NCI-H345 treated with DMSO at 0.1 percent for 48 hours (cell line): ENCODE results near the gene AP2A2.

Experiments used
- DNase-seq: peaks from one replicate; lab custom pipeline; 2025; ENCODE audit not compliant: unreplicated experiment; lab: John Stamatoyannopoulos, UW

Gene AP2A2

DNA sequence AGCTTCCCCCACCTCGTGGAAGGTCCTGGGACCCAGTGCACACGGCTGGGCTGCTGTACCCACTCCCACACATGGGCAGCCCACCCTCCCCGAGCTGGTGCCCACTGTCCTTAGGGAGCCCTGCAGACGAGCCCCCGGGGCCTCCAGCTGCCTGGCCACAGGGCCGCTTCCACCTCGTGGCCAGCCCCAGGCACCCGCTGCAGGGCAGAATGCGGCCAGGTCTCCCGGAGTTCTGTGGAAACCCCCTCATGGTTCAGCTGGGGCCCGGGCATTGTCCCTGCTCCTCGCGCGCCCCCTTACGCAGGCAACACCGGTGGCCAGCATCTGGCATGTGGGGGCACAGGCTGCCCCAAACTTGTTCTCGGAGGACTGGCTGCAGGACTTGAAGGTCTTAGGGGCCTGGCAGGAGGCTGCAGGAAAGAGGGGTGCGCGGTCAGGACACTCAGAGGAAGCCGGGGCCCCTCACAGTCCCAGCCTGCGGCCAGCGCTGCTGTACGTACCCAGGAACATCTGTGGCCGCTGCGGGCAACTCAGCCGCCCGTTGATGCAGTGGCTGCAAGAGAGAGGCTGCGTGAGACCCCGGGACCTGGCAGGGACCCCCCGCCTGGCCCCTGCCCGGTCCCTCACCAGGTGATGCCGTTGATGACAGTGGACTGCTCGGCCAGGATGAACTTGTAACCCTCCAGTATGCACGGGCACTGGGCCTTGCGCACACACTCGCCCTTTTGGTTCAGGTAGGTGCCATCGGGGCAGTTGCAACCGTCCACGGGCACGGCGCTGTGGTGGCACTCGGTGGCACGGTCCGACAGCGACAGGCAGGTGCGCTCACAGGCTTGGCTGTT is 101.2 kb downstream of the AP2A2 start:
- DNase-seq = no peak

GRCh38 chr11:1027483-1028290 is 102.0 kb downstream of the AP2A2 start:
- DNase-seq = no peak

- DNase-seq = no peak
These were observed 102.5 kb downstream of the AP2A2 start for GRCh38 chr11:1028291-1028540.

GRCh38 chr11:1028616-1029015 is 102.9 kb downstream of the AP2A2 start:
- no peak for DNase-seq

GRCh38 chr11:1029051-1029450 is 103.4 kb downstream of the AP2A2 start:
- no peak for DNase-seq

GRCh38 chr11:1029654-1030053 is 104.0 kb downstream of the AP2A2 start:
- DNase-seq = no peak

GRCh38 chr11:1030086-1030485 is 104.4 kb downstream of the AP2A2 start:
- no peak for DNase-seq

- no peak for DNase-seq
These were observed 104.9 kb downstream of the AP2A2 start for GRCh38 chr11:1030556-1030955.

DNA sequence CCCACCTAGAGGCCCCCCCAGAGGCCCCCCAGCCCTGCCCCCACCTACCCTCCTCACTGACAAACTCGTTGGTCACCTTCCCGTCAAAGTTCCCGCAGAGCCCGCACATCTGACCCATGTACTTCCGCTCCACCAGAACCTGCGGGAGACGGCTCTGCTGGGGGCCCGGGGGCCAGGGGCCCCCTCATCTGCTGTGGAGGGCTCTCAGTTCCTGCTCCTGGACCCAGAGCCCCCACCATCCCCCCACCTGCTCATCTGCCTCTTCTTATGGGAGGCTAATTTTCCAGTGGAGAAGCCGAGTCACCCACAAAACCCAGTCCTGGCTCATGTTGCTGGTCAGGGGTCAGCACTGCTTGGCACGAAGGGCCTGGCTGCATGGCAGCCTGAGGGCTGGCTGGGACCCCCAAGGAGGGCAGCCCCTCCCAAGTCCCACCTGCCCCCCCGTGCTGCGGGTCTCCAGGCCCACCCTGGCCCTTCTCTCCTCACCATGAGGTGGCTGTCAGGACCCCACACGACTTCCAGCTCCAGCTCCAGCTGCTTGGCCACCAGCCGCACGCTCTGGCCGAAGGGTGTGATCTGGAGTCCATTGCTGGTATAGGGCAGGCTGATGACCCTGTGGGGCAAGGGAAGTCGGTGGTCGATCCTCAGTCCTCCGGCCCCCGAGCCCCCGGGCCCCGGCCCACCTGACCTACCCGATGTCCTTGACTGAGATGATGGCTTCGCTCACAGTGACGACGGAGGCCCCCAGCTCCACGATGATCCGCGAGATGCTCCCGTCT is 105.6 kb downstream of the AP2A2 start:
- DNase-seq = no peak

- DNase-seq = no peak
These were observed 106.7 kb downstream of the AP2A2 start for GRCh38 chr11:1032310-1032891.

- DNase-seq = no peak
These were observed 107.5 kb downstream of the AP2A2 start for GRCh38 chr11:1033016-1033798.

DNA sequence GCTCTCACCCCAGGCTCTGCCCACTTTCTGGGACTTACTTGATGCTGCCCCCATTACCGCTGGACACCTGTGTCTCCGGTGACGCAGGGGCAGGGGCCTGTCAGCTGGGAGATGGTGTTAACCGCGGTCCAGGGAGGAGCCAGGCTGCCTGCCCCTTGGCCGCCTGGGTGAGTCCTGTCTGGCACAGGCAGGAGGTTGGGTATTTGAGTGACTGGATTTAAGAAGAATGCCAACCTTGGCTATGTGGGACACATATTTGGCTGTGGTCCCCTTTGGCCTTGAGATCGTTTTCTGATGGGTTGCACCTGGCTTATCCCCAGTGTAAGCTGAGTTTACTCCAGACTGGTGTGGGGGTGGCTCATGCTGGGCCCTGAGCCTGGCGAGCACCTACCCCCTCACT is 108.3 kb downstream of the AP2A2 start:
- DNase-seq = no peak

GRCh38 chr11:1034456-1035295 is 109.0 kb downstream of the AP2A2 start:
- DNase-seq = no peak

DNA sequence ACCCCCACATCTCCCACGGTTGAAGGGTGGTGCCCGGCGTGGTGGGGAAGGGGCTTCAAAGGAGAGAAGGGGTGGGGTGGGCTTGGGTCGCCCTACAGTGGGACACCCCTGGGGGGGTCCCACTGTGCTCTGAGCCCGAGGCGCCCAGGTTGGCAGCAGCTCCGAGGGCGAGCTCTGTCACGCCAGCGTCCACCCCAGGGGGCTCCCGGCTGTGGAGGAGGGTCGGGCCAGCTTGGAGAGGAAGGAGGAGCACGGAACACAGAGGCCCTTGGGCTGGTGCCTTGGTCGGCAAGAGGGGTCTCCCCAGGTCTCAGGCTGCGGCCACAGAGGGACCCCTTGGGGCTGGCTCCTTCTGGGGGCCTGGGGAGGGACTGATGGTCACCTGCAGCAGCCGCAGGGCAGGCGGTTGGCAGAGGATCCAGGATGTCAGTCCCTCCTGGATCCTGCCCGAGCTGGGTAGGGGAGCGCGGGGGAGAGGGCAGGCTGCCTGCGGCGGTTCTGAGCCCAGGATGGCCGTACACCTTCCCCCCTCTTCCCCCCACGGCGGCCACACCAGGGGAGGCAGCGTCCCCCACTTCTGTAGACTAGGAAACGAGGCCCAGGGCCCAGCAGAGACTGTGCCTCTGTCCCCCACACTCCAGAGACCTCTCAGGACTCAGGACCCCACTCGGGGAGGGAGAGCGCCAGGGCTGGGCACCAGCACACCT is 110.1 kb downstream of the AP2A2 start:
- DNase-seq = no peak

DNA sequence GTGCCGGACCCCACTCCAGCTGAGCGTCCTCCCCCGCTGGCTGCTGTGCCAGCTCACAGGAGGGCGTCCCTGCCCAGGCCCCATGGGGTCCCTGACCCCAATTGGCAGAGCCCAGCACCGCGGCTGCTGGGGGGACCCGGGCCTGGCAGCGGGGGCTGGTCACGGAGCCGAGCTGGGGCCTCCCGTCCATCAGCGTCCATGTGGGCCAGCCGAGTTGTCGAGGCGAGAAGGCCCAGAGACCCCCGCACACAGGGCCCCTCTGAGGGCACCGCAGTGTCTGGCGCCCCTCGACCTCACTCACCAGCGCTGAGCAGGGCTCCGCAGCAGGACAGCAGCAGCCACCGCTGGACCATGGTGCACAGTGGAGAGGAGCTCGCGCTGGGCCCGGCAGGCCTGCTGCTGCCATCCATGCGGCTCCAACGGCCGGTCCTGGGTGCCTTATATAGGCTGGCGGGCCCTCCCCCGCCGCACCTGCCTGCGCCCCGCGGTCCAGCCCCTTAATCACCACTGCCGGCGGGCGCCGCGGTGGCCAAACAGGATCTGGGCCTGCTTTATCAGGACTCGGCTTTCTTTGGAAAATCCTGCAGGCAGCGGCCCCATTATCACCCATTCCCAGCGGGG is 110.7 kb downstream of the AP2A2 start, which contains the start of gene MUC6:
TSS of gene MUC6 (minus strand) at position 416 of the 621 bp plus-strand sequence. CDS start at position 353, 63 bp downstream.
- DNase-seq = no peak

GRCh38 chr11:1036931-1037330 is 111.3 kb downstream of the AP2A2 start:
- no peak for DNase-seq

- DNase-seq = no peak
These were observed 111.9 kb downstream of the AP2A2 start for GRCh38 chr11:1037506-1038055.

- no peak for DNase-seq
These were observed 112.7 kb downstream of the AP2A2 start for GRCh38 chr11:1038361-1038760.
